GM23248 (cell line): ENCODE measurements around the gene PANK2. TPM values are rescaled to one million over a fixed set of nuclear protein-coding genes. Genes with fewer than 3 reads are reported as not detected.
A peak's percentile ranks its signal among the peaks of the same experiment; 100 is the strongest.

Experiments
- DNase-seq: peaks from one replicate; pipeline ENCODE4 v3.0.0-alpha.2; 2015
- H2AFZ ChIP-seq: fragments of 200-600 bp; sonication (generic); 2 replicates; pipeline ENCODE4 v1.6.1; 2016; ENCODE audit warnings: antibody characterized with exemption
- H3F3A ChIP-seq: fragments of 200-600 bp; sonication (generic); 2 replicates; pipeline ENCODE4 v1.6.1; 2016; ENCODE audit warnings: mild to moderate bottlenecking, antibody characterized with exemption, mixed run types; ENCODE audit not compliant: insufficient read depth
- H3K27ac ChIP-seq: fragments of 200-600 bp; sonication (generic); 2 replicates; pipeline ENCODE4 v1.5.1; 2016; ENCODE audit warnings: mild to moderate bottlenecking
- H3K27me3 ChIP-seq: fragments of 200-600 bp; sonication (generic); replicated peaks from 2 replicates; pipeline ENCODE4 v1.6.1; 2016; ENCODE audit warnings: mild to moderate bottlenecking; ENCODE audit not compliant: insufficient read depth
- H3K36me3 ChIP-seq: fragments of 200-600 bp; sonication (generic); 2 replicates; pipeline ENCODE4 v1.6.1; 2016; ENCODE audit warnings: low read depth, mild to moderate bottlenecking
- H3K4me1 ChIP-seq: fragments of 200-600 bp; sonication (generic); 2 replicates; pipeline ENCODE4 v1.6.1; 2016; ENCODE audit warnings: mild to moderate bottlenecking; ENCODE audit not compliant: insufficient read depth
- H3K4me2 ChIP-seq: fragments of 200-600 bp; sonication (generic); one replicate; pipeline ENCODE4 v1.6.1; 2016; ENCODE audit warnings: mild to moderate bottlenecking; ENCODE audit not compliant: unreplicated experiment
- H3K4me3 ChIP-seq: fragments of 200-600 bp; sonication (generic); 2 replicates; pipeline ENCODE4 v1.5.1; 2016; ENCODE audit warnings: mild to moderate bottlenecking
- H3K79me2 ChIP-seq: fragments of 200-600 bp; sonication (generic); 2 replicates; pipeline ENCODE4 v1.6.1; 2016; ENCODE audit warnings: mild to moderate bottlenecking; ENCODE audit not compliant: insufficient read depth
- H3K9ac ChIP-seq: fragments of 200-600 bp; sonication (generic); 2 replicates; pipeline ENCODE4 v1.6.1; 2016; ENCODE audit warnings: mild to moderate bottlenecking
- H3K9me2 ChIP-seq: fragments of 200-600 bp; sonication (generic); 2 replicates; pipeline ENCODE4 v1.6.1; 2016; ENCODE audit warnings: mixed run types, mild to moderate bottlenecking, moderate library complexity; ENCODE audit not compliant: insufficient read depth
- H3K9me3 ChIP-seq: fragments of 200-600 bp; sonication (generic); one replicate; pipeline ENCODE4 v1.6.1; 2017; ENCODE audit warnings: low read depth
- H4K20me1 ChIP-seq: fragments of 200-600 bp; sonication (generic); 2 replicates; pipeline ENCODE4 v1.6.0; 2016; ENCODE audit not compliant: insufficient read depth
- EZH2 ChIP-seq: fragments of 200-600 bp; sonication (generic); IDR thresholded peaks from 2 replicates; pipeline ENCODE4 v1.6.1; 2018; ENCODE audit warnings: antibody characterized with exemption, mild to moderate bottlenecking; ENCODE audit not compliant: insufficient read depth, poor library complexity, severe bottlenecking
- EZH2phosphoT487 ChIP-seq: fragments of 200-600 bp; sonication (generic); IDR thresholded peaks from 2 replicates; pipeline ENCODE4 v1.6.1; 2018; ENCODE audit warnings: antibody characterized with exemption, moderate library complexity, mild to moderate bottlenecking, low read depth; ENCODE audit not compliant: insufficient read depth
- WGBS, 2 experiments: methylation state at CpG; one replicate each; pipeline ENCODE4 v1.1.6; 2015 to 2017; ENCODE audit warnings: low lambda C conversion rate in 2 of 2, low coverage in 1 of 2; ENCODE audit errors: missing lambda C conversion rate in 2 of 2; 5-methylcytosine and 5-hydroxymethylcytosine counted together
- in situ Hi-C: fragments of 300-500 bp; cut with MboI; formaldehyde crosslinking; loops from 2 replicates; pipeline ENCODE4 v1.15.0; 2020
- polyA plus RNA-seq: library from polyadenylated mRNA; unstranded; fragments of >200 nt; fragmentation: Nextera tagmentation; extraction: Ambion mirVana; gene quantifications from 2 replicates; pipeline ENCODE4 v1.2.1, GENCODE V29; 2016
- total RNA-seq: library from RNA; depleted of rRNA; stranded (reverse); fragments of >200 nt; shearing (Covaris generic); gene quantifications from 2 replicates; pipeline ENCODE4 v1.2.3, GENCODE V29; 2014

PANK2 gene
- total and polyA plus RNA-seq, 2 experiments from 2014 or later: 30.6 to 43.7 TPM

GRCh38 chr20:3889489-3890397, 556 bp downstream of the PANK2 start:
- DNase-seq: peak; percentile 48
- Histone ChIP-seq H3K27ac (peak overlapping the region; percentile 82), H3K36me3 (no peaks in the 10 kb centered on the region), H3K79me2 (peaks cover 94% of the 10 kb centered on the region), H3K4me2 (peak overlapping the region; percentile 99), H3K9me3 (no peaks in the 10 kb centered on the region), H3K4me3 (peak overlapping the region; percentile 98), H2AFZ (peak overlapping the region; percentile 31; the same call in 1 of the 2 replicates), H3K27me3 (no peaks in the 10 kb centered on the region), H3K4me1 (peaks cover 40% of the 10 kb centered on the region), H3K9ac (peak overlapping the region; percentile 94), H3K9me2 (no peaks in the 10 kb centered on the region), H4K20me1 (peaks cover 31% of the 10 kb centered on the region), H3F3A (peaks cover 37% of the 10 kb centered on the region)
- 0 to 2% methylated on average over 34 to 54 of the region's 68 CpGs for WGBS, 2 experiments
- in situ Hi-C loops: no loop called here
- TF ChIP-seq EZH2 (no peak), EZH2phosphoT487 (no peak)

- peak overlapping the region; percentile 98 for H3K4me3 ChIP-seq
- DNase-seq: peak; percentile 67
- H3K4me2 ChIP-seq: peak overlapping the region; percentile 99
- no peaks in the 10 kb centered on the region for H3K9me3 ChIP-seq
- peaks cover 35% of the 10 kb centered on the region for H4K20me1 ChIP-seq
- peak overlapping the region; percentile 94 for H3K9ac ChIP-seq
- WGBS, 2 experiments: 0 to 1% methylated on average over 3 of the region's 3 CpGs
- in situ Hi-C loops: no loop called here
- no peaks in the 10 kb centered on the region for H3K27me3 ChIP-seq
- peak overlapping the region; percentile 82 for H3K27ac ChIP-seq
- peak overlapping the region; percentile 4; the same call in 1 of the 2 replicates for H2AFZ ChIP-seq
- peaks cover 41% of the 10 kb centered on the region for H3F3A ChIP-seq
- no peaks in the 10 kb centered on the region for H3K9me2 ChIP-seq
- no peak for TF ChIP-seq EZH2phosphoT487
- no peak for TF ChIP-seq EZH2
- H3K4me1 ChIP-seq: peaks cover 40% of the 10 kb centered on the region
- no peaks in the 10 kb centered on the region for H3K36me3 ChIP-seq
- H3K79me2 ChIP-seq: peaks cover 97% of the 10 kb centered on the region
Measured at GRCh38 chr20:3890398-3890751, 1.2 kb downstream of the PANK2 start.

GRCh38 chr20:3890999-3891929, 2.1 kb downstream of the PANK2 start:
- no peaks in the 10 kb centered on the region for H3K27me3 ChIP-seq
- H3K9me2 ChIP-seq: no peaks in the 10 kb centered on the region
- peak overlapping the region; percentile 98 for H3K4me3 ChIP-seq
- H3K27ac ChIP-seq: peak overlapping the region; percentile 82
- TF ChIP-seq EZH2: no peak
- TF ChIP-seq EZH2phosphoT487: no peak
- 16 to 18% methylated on average over 16 of the region's 16 CpGs for WGBS, 2 experiments
- peaks cover 42% of the 10 kb centered on the region for H4K20me1 ChIP-seq
- H3K36me3 ChIP-seq: no peaks in the 10 kb centered on the region
- H3K9ac ChIP-seq: peak overlapping the region; percentile 94
- H2AFZ ChIP-seq: no peak overlapping the region
- peak; percentile 30 for DNase-seq
- peaks cover 46% of the 10 kb centered on the region for H3F3A ChIP-seq
- H3K79me2 ChIP-seq: peaks cover 97% of the 10 kb centered on the region
- H3K9me3 ChIP-seq: no peaks in the 10 kb centered on the region
- H3K4me2 ChIP-seq: peak overlapping the region; percentile 99
- in situ Hi-C loops: no loop called here
- H3K4me1 ChIP-seq: peaks cover 48% of the 10 kb centered on the region

GRCh38 chr20:3894796-3895195, 5.6 kb downstream of the PANK2 start:
- no peak overlapping the region for H3K27ac ChIP-seq
- H3F3A ChIP-seq: peaks cover 73% of the 10 kb centered on the region
- H3K9ac ChIP-seq: no peak overlapping the region
- no peak for DNase-seq
- H3K4me2 ChIP-seq: no peak overlapping the region
- H3K4me3 ChIP-seq: no peak overlapping the region
- no peaks in the 10 kb centered on the region for H3K27me3 ChIP-seq
- in situ Hi-C loops: no loop called here
- TF ChIP-seq EZH2 (no peak), EZH2phosphoT487 (no peak)
- no peaks in the 10 kb centered on the region for H3K36me3 ChIP-seq
- H3K79me2 ChIP-seq: peaks cover 100% of the 10 kb centered on the region
- peaks cover 72% of the 10 kb centered on the region for H3K4me1 ChIP-seq
- no peak overlapping the region for H2AFZ ChIP-seq
- H3K9me3 ChIP-seq: no peaks in the 10 kb centered on the region
- H3K9me2 ChIP-seq: no peaks in the 10 kb centered on the region
- peaks cover 70% of the 10 kb centered on the region for H4K20me1 ChIP-seq
- 73 to 77% methylated on average over 5 of the region's 5 CpGs for WGBS, 2 experiments
